ENCODE measurements around the gene SDR42E2. TPM values are rescaled to one million over a fixed set of nuclear protein-coding genes. Genes with fewer than 3 reads are reported as not detected.

SDR42E2 gene
- total and polyA plus RNA-seq, 2 of the 4 experiments (the other 2 are of a cell fraction), result not detected

DNA sequence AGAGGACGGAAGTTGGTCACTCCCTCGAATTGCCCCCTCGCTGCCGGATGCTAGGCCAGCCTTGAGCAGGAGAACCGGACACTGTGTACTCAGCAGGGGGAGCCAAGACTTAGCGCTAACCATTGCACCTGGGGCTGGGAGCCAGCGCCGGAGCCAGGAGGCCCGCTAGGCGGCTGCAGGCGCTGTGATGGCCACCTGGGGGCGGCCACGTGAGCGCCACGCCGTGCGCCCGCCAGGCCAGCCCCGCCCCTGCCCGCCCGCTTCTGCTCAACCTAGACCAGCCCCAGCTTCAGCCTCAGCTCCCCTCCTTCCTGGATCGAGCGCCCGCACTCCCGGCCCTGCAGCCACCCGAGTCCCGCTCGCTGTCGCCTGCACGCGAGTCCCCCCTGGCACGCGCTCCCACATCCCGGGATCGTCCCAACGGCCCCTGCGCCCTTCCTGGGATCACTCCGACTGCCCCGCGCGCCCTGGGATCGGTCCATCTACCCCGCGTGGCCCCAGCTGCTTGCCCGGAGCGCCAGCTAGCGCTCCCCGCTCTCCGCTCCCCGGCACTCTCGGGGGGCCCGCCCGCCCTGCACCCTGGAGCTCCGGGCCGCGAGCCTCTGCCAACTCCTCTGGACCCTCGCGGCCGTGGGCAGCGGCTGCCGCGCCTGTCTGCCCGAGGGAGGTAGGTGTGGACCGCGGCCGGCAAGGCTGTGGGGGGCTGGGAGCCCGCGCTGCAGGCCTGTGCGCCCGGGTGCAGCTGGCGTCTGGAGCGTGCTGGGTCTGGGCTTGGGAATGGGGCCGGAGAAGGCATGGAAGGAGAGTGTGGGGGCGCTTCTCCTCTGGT is 43.9 kb downstream of the SDR42E2 start, which contains the start of gene EEF2K (continued):
- TF ChIP-seq, protein P1, sequence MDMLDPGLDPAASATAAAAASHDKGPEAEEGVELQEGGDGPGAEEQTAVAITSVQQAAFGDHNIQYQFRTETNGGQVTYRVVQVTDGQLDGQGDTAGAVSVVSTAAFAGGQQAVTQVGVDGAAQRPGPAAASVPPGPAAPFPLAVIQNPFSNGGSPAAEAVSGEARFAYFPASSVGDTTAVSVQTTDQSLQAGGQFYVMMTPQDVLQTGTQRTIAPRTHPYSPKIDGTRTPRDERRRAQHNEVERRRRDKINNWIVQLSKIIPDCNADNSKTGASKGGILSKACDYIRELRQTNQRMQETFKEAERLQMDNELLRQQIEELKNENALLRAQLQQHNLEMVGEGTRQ (IDR thresholded peaks at IDR 0.05; ENCODE audit: low read depth, low read length), result peak; percentile 86

All from IMR-90 (cell line).